ENCODE measurements around the gene ZP4.

- no peak for TF ChIP-seq POU2F2 (IDR thresholded peaks at IDR 0.05; ENCODE audit: low read depth, low read length)
- TF ChIP-seq POLR2A (IDR thresholded peaks at IDR 0.05; ENCODE audit: low read depth, low read length), result no peak
- no peak for TF ChIP-seq TAF1 (IDR thresholded peaks at IDR 0.05; ENCODE audit: low read depth, low read length)
Observed at GRCh38 chr1:237832858-237833257, 57.9 kb downstream of the ZP4 start.
